HG03103 (cell line): ENCODE results near the gene MBNL3.

Source experiments
- ATAC-seq: cut with Tn5 transposase; IDR thresholded peaks from one replicate; pipeline ENCODE4 v1.9.1; 2021; ENCODE audit warnings: low read depth; ENCODE audit not compliant: unreplicated experiment

The MBNL3 gene

GRCh38 chrX:132425744-132426318, 63.0 kb downstream of the MBNL3 start:
- no peak for ATAC-seq

GRCh38 chrX:132423323-132423722, 65.5 kb downstream of the MBNL3 start:
- ATAC-seq = no peak

DNA sequence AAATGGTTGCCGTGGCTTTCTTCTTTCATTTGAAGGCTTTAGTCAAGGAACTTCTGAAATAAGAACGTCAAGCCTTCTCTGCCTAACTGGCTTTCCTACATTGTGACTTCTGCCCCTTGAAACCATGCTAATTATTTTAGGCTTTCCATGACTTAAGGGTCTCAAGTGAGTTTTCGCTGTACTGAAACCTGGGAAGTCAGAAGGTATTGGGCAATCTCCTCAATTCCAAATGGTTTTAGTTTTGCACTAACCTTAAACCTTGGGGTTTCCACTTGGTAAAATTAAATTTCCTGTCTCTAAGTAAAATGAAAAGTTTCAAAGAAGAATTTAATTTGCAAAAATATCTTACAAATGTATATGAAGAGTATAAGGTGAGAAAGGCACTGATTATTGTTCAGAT, 73.8 kb downstream of the MBNL3 start:
- no peak for ATAC-seq

DNA sequence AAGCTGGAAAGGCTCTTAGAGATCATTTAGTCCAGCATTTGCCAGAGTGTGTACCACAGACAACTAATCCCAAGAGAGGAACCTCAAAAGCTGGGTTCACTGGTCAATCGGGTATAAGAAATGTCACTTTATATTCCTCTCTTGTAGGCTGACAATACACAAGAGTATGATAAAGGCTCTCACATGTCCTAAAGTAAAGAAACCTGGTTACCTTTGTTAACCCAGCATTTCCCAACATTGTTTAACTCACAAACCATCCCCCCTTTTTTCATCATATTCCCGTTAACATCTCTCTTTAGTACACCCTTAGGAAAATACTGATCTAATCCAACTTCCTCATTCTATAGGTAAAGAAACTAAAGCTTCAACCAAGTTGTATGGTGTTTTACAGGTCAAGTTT, 74.4 kb downstream of the MBNL3 start:
- no peak for ATAC-seq

- ATAC-seq = no peak
Measured at GRCh38 chrX:132413459-132413858, 75.4 kb downstream of the MBNL3 start.

DNA sequence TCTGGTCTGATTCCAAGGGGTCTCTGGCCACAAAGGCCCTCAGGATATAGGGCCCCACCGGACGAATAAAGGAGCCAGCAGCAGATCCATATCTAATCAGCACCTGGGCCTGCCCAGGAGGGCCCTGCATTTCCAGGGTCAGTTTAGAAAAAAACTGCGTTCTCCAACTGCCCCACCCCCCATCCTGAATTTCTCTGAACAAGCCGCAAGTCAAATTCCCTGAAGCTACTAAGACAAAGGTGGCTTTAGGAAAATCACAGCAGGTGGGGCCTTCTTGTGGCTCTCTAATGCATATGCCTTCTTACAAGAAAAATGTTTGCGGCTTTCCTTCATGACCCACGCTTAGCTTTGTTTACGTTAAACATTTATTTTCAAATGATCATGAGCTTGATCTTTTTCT, 76.6 kb downstream of the MBNL3 start:
- no peak for ATAC-seq

DNA sequence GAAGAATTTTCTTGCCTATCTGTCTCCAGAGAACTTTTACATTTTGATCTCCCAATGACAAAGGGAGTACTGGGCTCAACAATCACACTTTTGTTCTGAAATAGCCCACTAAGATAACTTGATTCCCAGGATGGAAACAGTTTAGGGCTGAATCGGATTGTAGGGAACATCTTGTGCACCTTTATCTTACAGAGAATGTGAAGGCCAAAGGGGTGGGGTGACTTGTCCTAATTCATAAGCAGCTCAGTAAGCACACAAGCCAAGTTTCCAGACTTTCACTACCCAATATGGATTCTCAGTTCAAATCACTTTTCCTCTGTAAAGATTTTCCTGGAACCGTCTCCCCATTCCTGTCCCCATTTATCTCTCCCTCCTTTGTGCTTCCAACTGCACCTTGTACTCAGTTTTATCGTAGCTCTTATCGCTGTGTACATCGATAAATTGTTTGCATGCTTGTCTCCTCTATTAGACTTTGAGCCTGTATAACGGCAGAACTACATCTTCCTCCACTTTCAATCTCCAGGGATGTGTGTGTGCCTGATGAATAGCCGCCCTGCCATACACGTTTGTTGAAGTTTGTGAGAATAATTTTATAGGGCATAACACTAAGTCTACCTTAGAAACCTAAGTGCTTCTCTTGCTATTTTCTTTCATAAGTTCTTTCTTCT, 77.4 kb downstream of the MBNL3 start:
- ATAC-seq = no peak

GRCh38 chrX:132409780-132410556, 78.9 kb downstream of the MBNL3 start:
- ATAC-seq = no peak

GRCh38 chrX:132407691-132408090, 81.1 kb downstream of the MBNL3 start:
- no peak for ATAC-seq

DNA sequence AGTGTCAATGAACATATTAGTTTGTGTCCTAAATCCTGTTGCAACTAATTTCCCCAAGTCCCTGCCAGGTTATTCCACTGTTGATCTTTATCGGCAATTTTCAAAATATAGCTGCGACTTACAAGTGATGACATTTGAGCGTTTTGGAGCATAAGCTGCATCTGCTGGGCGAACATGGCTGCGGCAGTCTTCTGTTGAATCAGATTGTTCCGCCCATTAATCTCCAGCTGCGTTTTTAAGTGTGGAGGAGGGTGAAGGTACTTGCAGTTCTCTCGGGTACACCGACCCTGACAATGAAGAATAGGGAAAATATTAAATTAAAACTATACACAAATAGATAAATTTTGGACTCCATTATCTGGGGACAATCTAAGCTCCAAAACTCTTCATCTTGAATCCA, 82.7 kb downstream of the MBNL3 start:
- no peak for ATAC-seq

DNA sequence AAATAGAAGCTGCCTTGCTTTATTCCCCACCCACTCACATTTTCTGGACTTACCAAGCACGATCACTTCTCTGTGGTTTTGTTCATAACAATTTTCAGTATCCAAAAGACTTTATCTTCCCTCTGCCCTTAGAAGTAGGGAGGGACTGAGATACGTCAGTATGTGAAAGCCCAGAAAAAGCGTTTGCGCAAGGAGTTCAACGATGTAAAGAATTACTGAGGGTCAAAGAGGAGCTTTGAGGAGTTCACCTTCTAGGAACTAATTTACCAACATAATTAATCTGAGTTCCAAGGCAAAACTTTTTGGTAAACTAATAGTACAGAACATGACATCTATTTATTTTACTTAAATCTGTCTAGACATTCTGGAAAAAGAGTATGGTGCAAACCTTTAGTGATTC, 84.6 kb downstream of the MBNL3 start:
- ATAC-seq = no peak

DNA sequence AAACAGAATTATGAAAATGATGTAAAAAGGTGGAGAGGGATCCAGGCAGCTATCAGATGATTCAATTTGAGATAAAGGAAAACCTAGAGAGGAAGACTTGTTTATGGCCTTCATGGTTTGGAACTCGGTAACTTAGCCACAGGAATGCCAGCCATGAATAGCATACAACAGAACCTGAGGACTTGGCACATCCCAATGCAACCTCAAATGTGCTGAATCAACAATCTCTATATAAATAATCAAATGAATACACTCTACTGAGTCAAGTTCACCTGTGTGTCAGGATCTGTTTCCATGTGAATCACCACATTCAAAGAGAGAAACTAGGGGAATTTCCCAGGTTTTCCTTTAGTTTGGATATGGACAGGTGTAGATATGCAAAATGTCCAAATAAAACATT, 86.9 kb downstream of the MBNL3 start:
- ATAC-seq = no peak

GRCh38 chrX:132400706-132401105, 88.1 kb downstream of the MBNL3 start:
- no peak for ATAC-seq

DNA sequence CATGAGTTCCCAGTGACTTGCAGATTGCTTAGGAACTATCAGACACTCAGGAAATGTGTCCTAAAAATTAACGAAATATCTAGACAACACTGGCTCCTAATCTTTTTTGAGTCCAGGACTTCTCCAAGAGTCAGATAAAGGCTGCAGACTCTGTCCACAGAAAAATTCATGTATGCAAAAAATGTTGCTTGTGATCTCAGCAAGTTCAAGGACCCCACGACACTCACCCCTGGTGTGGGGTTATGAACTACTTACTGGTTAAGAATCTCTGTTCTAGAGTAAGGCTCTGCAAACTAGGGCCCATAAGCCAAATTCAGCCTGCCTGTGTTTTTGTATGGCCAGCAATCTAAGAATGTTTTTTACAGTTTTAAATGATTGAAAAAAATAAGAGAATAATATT, 93.2 kb downstream of the MBNL3 start:
- ATAC-seq = no peak

GRCh38 chrX:132395026-132395425, 93.8 kb downstream of the MBNL3 start:
- ATAC-seq = no peak

- ATAC-seq = no peak
Measured at GRCh38 chrX:132394591-132394990, 94.2 kb downstream of the MBNL3 start.

DNA sequence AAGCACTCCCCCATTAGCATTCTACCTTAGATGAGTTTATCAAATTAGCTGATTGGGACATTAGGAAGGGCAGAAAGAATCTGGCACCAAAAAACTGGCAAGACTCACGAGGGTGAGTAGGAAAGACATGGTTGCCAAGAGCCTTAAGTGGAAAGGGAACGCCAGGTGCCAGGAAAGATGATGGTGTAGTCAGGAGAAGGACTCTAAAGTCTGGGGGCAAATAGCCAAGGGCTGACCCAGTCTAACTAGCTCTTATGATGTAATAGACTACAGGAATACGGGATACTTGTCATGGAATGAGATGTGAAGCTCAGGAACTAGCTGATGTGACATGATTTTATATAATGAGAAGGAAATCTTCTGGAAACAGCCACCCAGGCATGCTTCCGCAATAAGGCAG, 94.8 kb downstream of the MBNL3 start:
- no peak for ATAC-seq

- no peak for ATAC-seq
Measured at GRCh38 chrX:132393485-132393884, 95.4 kb downstream of the MBNL3 start.

DNA sequence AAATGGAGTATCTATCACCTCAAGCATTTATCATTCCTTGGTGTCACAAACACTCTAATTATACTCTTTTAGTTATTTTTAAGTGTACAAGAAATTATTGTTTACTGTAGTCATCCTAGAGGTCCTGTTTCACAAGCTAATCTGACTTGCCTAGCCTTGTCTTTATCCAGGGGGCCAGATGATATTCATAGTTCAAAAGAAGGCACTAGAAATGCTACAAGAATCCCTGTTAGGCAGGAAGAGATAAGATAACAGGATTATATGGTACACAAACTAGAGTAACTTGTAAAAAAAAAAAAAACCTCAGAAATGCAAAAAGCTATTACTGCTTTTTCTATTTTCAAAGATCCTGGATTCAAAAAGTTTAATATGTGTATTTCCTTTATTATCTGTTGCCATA, 95.8 kb downstream of the MBNL3 start:
- no peak for ATAC-seq

- no peak for ATAC-seq
Measured at GRCh38 chrX:132390792-132391191, 98.0 kb downstream of the MBNL3 start.

- ATAC-seq = no peak
Measured at GRCh38 chrX:132389480-132389879, 99.4 kb downstream of the MBNL3 start.

GRCh38 chrX:132388371-132388770, 100.5 kb downstream of the MBNL3 start:
- no peak for ATAC-seq
